Fibroblast of gingiva (primary cell): ENCODE measurements around the gene PHACTR1.
"Not testable (repeated sequence)": the region's sequence is repeated elsewhere in the genome, so short reads cannot be mapped to it uniquely, and the experiment has no call there.

Source experiments
- DNase-seq: peaks from one replicate; pipeline ENCODE4 v3.0.0-alpha.2; 2011; ENCODE audit warnings: low read depth

The PHACTR1 gene

DNA sequence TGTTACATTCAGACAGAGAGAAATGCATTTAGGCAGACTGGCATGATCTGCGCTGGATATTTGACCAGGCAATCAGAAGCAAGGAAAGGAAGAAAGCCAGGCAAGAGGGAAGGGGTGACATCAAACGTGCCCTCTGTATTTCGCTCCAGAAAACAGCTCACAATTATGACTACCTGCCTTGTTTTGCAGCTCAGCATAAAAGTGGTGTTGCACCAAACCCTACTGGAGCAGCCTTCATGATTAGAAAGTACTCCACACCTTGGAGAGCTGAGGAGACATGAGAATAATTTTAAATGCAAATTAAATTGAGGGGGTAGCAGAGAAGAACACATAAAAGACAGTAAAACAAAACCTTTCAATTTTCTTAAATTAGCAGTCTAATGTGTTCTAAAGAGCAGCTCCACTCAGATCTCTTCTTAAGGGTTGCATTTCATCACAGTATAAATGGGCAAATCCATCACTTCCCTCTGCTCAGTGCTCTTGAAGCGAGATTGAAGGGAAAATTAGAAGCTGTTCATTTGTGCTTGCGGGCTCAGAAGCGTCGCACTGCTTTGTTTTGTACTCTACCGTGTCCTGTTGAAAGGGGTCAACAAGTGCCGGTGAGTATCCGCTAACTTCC is at the start of gene PHACTR1:
Gene PHACTR1, plus strand, starts transcription at position 470 of the 619 bp plus-strand sequence.
- no peak for DNase-seq

DNA sequence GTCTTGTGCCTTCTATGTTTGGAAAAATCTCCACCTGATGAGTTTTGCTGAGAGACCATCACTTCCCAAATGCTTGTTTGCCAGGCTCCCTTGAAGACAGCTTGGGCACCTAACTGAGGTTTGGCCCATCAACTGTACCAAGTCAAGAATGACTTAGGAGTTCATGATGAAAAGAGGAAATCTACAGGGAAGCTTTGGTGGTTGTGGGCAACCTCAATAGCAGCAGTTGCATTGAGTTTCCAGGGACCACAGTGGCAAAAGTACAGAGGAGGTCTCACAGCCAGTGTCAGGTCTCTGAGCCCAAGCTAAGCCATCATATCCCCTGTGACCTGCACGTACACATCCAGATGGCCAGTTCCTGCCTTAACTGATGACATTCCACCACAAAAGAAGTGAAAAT is 49.7 kb upstream of the PHACTR1 start:
- no peak for DNase-seq

- no peak for DNase-seq
Measured at GRCh38 chr6:12675931-12676330, 40.6 kb upstream of the PHACTR1 start.

GRCh38 chr6:12679341-12679740 is 37.2 kb upstream of the PHACTR1 start:
- no peak for DNase-seq

GRCh38 chr6:12693122-12693521 is 23.4 kb upstream of the PHACTR1 start:
- DNase-seq, result no peak

DNA sequence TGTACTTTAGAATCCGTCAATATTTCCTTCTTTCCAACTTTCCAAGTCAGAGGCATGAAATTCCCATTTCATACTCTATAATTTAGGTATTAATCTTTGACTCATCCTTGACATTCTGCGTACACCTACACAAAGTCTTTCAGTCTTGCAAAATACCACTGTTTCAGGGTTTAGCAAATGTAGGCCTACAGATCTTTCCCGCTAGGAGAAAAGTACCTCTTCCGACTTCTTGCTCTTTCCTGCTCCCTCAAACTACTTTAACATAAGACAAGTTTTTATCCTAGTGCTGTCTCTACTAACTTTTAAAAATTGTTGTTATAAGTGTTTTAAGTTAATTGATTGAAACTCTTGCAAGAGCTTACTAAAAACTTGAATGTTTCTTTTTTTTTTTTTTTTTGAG is 18.3 kb upstream of the PHACTR1 start:
- no peak for DNase-seq

DNA sequence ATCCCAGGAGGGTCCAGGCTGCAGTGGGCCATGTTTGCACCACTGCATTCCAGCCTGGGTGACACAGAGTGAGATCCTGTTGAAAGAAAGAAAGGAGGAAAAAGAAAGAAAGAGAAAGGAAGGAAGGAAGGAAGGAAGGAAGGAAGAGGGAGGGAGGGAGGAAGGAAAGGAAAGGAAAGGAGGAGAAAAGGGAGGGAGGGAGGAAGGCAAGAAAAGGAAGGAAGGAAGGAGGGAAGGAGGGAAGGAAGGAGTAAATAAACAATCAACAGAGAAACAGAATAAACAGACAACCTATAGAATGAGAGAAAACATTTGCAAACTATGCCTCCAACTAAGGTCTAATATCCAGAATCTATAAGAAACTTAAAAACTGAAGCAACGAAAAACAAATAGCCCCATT is 11.6 kb upstream of the PHACTR1 start:
- DNase-seq, result no peak

DNA sequence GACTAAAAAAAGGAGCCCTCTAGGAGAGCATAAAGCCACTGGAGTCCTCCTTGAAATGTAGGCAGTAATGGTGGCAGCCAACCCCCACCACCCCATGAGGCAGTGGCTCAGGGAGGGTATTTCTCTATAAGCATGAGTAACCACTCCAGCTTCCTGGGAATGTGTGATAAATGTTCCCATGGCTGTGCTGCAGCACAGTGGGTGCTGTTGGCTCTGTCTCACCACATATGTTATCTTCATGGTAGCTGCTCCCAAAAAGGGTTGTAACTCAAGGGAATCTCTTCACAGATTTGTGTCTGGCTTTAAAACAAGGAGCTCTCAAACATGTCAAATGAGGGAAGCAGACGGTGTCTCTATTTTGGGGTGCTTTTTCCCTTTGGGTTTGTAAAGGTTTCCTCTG is 7.5 kb upstream of the PHACTR1 start:
- no peak for DNase-seq

GRCh38 chr6:12709556-12710232 is 6.9 kb upstream of the PHACTR1 start:
- DNase-seq, result no peak

GRCh38 chr6:12710921-12711320 is 5.6 kb upstream of the PHACTR1 start:
- no peak for DNase-seq

DNA sequence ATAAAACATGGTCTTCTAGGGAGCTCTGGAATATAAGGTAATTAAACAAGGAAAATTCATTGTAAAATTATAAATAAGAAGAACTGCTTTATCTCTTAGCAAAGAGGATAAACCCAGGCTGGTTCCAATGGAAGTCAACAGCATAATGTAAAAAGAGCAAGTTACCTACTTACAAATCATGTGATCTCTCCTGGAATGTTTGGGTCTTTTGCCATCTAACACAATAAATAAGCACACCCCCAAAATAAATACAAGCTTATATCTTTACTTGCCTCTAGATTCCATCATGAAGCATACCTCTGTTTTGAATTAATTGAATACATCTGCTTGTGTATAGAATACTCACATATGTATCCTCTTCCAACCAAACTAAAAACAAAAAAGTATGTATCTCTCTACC is 2.5 kb upstream of the PHACTR1 start:
- DNase-seq, result no peak

DNA sequence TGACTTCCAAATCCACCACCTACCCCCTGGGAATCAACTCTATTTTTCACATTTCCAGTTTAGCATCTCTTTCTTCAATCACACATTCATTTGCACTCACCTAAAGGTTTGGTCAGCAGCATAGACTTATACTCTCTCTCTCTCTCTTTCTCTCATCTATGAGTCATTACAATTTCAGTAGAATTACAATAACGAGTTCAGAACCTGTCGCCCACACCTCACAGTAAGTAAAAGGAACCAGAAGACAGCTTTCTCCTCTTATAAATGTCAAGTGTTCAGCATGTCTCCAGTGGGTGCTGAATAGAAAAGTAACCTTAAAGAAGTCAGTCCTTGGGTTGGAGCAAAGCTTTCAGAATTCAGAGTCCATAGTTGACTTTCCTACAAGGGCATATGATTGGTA is 1.1 kb upstream of the PHACTR1 start:
- DNase-seq, result no peak

GRCh38 chr6:12717356-12717755 is 789 bp downstream of the PHACTR1 start:
- no peak for DNase-seq

DNA sequence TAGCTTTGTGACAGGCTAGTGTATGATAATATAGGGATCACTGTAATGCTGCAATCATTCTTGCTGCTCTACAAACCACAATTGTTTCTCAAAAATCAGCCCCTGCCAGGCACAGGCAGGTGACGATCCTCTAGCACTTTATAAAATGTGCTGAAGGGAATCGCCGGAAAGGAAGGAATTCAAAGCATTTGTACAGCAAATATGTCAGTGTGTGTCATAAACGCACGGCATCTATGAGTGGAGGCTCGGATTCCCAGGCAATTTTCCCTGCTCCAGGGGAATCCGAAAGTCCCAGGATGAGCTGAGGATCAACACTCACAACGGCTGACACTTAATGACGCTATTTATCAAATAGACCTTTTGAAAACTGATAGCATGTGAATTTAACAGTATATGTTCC is 1.4 kb downstream of the PHACTR1 start:
- no peak for DNase-seq

- no peak for DNase-seq
Measured at GRCh38 chr6:12719017-12719416, 2.5 kb downstream of the PHACTR1 start.

- DNase-seq, result no peak
Measured at GRCh38 chr6:12720310-12720709, 3.7 kb downstream of the PHACTR1 start.

GRCh38 chr6:12725263-12725662 is 8.7 kb downstream of the PHACTR1 start:
- no peak for DNase-seq

- DNase-seq, result no peak
Measured at GRCh38 chr6:12729467-12729866, 12.9 kb downstream of the PHACTR1 start.

GRCh38 chr6:12730809-12731208 is 14.2 kb downstream of the PHACTR1 start:
- DNase-seq, result not testable (repeated sequence)

GRCh38 chr6:12733876-12734275 is 17.3 kb downstream of the PHACTR1 start:
- DNase-seq, result no peak

- no peak for DNase-seq
Measured at GRCh38 chr6:12735786-12736185, 19.2 kb downstream of the PHACTR1 start.

GRCh38 chr6:12748411-12748810 is 31.8 kb downstream of the PHACTR1 start:
- no peak for DNase-seq

DNA sequence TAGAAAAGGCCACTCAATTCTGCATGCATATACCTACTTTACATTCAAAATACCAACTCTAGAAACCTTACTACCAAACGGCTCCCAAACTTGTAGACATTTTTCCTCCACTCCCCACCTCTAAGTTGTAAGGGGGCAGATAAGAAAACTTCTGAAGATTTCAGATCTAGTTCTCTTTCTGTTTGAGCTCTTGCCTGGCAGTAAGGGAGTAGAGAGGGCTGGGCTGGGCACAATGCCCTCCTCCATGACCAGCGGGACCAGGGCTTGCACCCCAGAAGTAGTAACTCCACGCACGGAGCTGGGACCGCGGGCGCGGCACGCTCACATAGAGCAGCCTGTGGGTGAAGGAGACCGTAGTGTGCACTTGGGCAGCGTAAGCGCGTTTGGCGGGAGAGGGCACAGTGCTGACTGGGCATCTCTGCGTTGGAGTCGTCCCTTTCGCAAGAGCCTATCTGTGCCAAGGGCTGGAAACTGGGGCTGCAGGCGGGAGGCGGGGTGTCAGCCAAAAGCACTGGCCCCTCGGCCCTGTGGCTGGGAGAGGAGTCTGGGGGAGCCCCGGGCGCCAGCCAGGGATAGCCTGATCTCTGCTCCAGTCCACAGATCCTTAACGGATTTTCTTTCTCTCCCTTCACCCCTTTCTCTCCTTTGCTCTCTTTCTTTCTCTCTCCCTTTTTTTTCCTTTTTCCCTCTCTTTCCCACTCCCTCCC is 32.4 kb downstream of the PHACTR1 start:
- DNase-seq, result no peak
